ENCODE results near the gene FBXO24.

FBXO24 gene

GRCh38 chr7:100543586-100543985 is 42.5 kb upstream of the FBXO24 start:
- no peak overlapping the region for H3K27ac ChIP-seq (ENCODE audit: extremely low read depth, low read depth, low read length)
- CTCF ChIA-PET: interaction anchor here (1.0 to 4.1 kb wide), 4 partner anchors 13 to 148 kb away, joined by 3 to 36 read pairs (median 12); no protein-coding TSS in a partner anchor
- H3K4me1 ChIP-seq (ENCODE audit: control insufficient read depth, insufficient read depth, low read length): peaks cover 39% of the 10 kb centered on the region

More at GRCh38 chr7:100543586-100543985, 42.5 kb upstream of the FBXO24 start:
- H3K9me3 ChIP-seq (ENCODE audit: control insufficient read depth, insufficient read depth, low read depth, low read length): no peaks in the 10 kb centered on the region
- TF ChIP-seq ZNF341 (tag by site-specific recombination; IDR thresholded peaks at IDR 0.05; ENCODE audit: low read depth) (no peak), INSM2 (tag by site-specific recombination; IDR thresholded peaks at IDR 0.05) (no peak), ZNF596 (tag by site-specific recombination; IDR thresholded peaks at IDR 0.05) (no peak), ZNF548 (tag by site-specific recombination; IDR thresholded peaks at IDR 0.05) (no peak), RBAK (tag by site-specific recombination; IDR thresholded peaks at IDR 0.05) (no peak), ZNF843 (tag by site-specific recombination; IDR thresholded peaks at IDR 0.05) (no peak), PRDM10 (tag by site-specific recombination; IDR thresholded peaks at IDR 0.05) (no peak), ZNF704 (tag by site-specific recombination; IDR thresholded peaks at IDR 0.05) (no peak), ZBTB48 (tag by site-specific recombination; IDR thresholded peaks at IDR 0.05) (no peak), GLI4 (tag by site-specific recombination; IDR thresholded peaks at IDR 0.05) (no peak), ZNF561 (tag by site-specific recombination; IDR thresholded peaks at IDR 0.05; ENCODE audit: borderline replicate concordance) (no peak), ZNF677 (tag by site-specific recombination; IDR thresholded peaks at IDR 0.05) (no peak), MZF1 (tag by site-specific recombination; IDR thresholded peaks at IDR 0.05; ENCODE audit: borderline replicate concordance) (no peak), GLIS1 (tag by site-specific recombination; IDR thresholded peaks at IDR 0.05) (no peak), TCF7L2 (IDR thresholded peaks at IDR 0.05; ENCODE audit: borderline replicate concordance, low read depth, low read length) (no peak), PBX3 (CRISPR knock-in tag; IDR thresholded peaks at IDR 0.05) (no peak)
- POLR2A ChIA-PET: interaction anchor here (1.1 to 1.3 kb wide), 3 partner anchors 10 to 64 kb away, joined by 3 read pairs; partner anchors contain the start of gene FBXO24
- no peak overlapping the region for H3K4me3 ChIP-seq (ENCODE audit: low read depth, low read length)
- peaks cover 0 to under 1% of the 10 kb centered on the region in 2 experiments; a peak in 1 of 3 replicates for H3K36me3 ChIP-seq (ENCODE audit: control insufficient read depth in 2 of 2, insufficient read depth in 1 of 2, low read length in 2 of 2)
